Stimulated activated CD8-positive, alpha-beta memory T cell treated with anti-CD3 and anti-CD28 coated beads, Interleukin-15, amount 100 ng/mL, for 4 hours (primary cell): Measurements from ENCODE around the gene SRGN.

Experiments used
- DNase-seq, 2 donors: peaks; one replicate each; pipeline ENCODE4 v3.0.0-alpha.2; 2020; ENCODE audit warnings: low read depth in 2 of 2

SRGN gene

GRCh38 chr10:69061305-69062161, 26.4 kb upstream of the SRGN start:
- DNase-seq: no peak

GRCh38 chr10:69062901-69063300, 25.0 kb upstream of the SRGN start:
- no peak for DNase-seq

DNA sequence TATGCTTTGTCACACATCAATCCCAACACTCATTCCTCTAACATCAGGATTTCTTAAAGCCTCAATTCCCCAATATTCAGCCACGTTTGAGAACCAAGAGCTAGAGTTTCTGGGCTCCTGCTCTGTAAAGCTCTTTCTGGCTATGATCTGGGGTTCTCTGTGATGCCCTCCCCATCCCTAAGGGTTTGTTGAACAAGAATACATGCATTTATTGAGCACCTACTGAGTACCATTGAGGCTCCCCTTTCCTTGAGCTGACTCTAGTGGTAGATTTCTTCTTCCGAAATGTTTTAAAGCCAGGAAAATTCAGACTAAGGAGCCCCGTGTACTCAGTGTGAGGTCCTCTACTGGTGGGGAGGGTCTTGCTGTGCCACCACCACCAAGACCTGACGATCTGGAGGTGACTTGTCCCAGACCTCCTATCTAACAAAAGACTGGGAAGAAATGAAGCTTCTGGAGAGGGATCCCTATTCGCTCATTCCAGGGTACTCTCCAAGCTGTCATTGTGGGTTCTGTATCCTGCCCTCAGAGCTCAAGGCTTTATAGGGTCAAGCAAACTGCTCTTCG, 23.1 kb upstream of the SRGN start:
- no peak for DNase-seq

GRCh38 chr10:69065406-69066361, 22.2 kb upstream of the SRGN start:
- no peak for DNase-seq

GRCh38 chr10:69067189-69067588, 20.7 kb upstream of the SRGN start:
- DNase-seq: no peak

- no peak for DNase-seq
Observed at GRCh38 chr10:69068549-69068948, 19.4 kb upstream of the SRGN start.

GRCh38 chr10:69069090-69070042, 18.5 kb upstream of the SRGN start:
- no peak for DNase-seq

- no peak for DNase-seq
Observed at GRCh38 chr10:69070951-69071350, 17.0 kb upstream of the SRGN start.

GRCh38 chr10:69071610-69072009, 16.3 kb upstream of the SRGN start:
- no peak for DNase-seq

GRCh38 chr10:69073026-69073425, 14.9 kb upstream of the SRGN start:
- DNase-seq: no peak

- DNase-seq: no peak
Observed at GRCh38 chr10:69073736-69074364, 14.1 kb upstream of the SRGN start.

GRCh38 chr10:69074532-69074931, 13.4 kb upstream of the SRGN start:
- no peak for DNase-seq

- no peak for DNase-seq
Observed at GRCh38 chr10:69075431-69075830, 12.5 kb upstream of the SRGN start.

DNA sequence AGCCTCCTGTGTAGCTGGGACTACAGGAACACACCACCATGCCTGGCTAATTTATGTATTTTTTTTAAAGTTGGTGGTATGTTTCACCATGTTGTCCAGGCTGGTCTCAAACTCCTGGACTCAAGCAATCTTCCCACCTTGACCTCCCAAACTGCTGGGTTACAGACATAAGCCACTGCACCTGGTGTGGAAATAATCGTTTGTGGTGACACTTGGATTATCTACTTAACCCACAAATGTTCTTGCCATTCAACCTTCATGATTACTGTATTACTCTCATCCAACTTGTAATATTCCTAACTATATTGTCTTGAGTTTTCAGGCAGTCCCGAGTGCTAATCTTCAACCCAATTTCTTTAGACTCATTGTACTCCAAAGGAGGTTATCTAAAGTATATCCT, 9.6 kb upstream of the SRGN start:
- DNase-seq: no peak

DNA sequence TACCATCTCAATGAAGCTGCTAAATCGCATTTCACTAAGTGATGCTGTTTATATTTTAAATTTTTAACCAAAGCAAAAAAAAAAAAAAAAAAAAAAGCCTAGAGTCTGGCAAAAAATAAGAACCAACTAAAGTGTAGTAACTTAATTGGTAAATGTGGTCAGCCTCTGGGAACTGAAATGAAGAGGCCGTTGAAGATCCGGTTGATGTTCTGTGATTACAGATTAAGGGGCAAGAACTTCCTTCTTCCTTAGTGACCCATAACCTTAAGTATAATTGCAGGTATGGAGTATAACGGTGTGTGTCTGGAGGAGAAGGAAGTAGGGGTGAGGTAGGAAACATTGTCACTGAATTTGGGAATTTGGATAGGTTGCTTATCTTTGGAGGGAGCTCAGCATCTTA, 7.7 kb upstream of the SRGN start:
- DNase-seq: no peak

DNA sequence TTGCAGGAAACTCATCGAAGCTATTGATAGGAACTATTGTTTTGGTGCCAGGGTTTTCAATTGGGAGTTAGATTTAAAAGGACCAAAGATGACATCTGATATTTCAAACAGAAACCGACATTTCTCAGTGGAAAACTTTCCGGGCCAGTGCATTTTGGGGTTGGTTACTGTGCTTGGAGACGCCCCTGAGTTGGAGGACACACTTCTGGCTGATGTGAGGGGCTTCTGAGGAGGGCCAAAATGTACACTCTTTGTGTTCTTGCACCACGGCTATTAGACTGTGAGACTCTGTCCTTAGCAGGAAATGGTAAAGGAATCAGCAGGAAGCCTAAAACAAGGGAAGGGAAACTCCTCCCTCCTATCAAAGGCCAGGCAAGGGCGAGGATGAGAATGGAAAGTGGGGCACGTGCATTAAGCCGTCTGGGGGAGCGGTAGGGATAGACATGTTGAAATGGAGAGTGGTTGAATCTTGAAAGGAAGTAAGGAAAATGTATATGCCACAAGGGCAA, 1.8 kb upstream of the SRGN start:
- DNase-seq: no peak

GRCh38 chr10:69088471-69088769, 517 bp downstream of the SRGN start:
- DNase-seq: no peak

GRCh38 chr10:69088801-69089501, 1.0 kb downstream of the SRGN start:
- DNase-seq: peak in 1 of 2 donors; percentile 24

GRCh38 chr10:69089638-69090599, 2.0 kb downstream of the SRGN start:
- DNase-seq: peak; percentile 50 to 60
